H1 (cell line): Measurements from ENCODE around the gene TTC13. TPM values are rescaled to one million over a fixed set of nuclear protein-coding genes. Genes with fewer than 3 reads are reported as not detected.

Experiments used
- BACH1 ChIP-seq: IDR thresholded peaks from 2 replicates; pipeline ENCODE4 v1.6.1; 2012; ENCODE audit warnings: low read length, improper control_type of control experiment
- BRCA1 ChIP-seq: IDR thresholded peaks from 2 replicates; pipeline ENCODE4 v1.6.1; 2012; ENCODE audit warnings: low read depth, low read length, improper control_type of control experiment
- CBX8 ChIP-seq: fragments of 300-800, 300-1000 bp; sonication (generic); IDR thresholded peaks from 2 replicates; pipeline ENCODE4 v1.7.1; 2016; ENCODE audit warnings: low read depth, low read length, borderline replicate concordance
- FOSL1 ChIP-seq: IDR thresholded peaks from 2 replicates; pipeline ENCODE4 v1.6.1; 2011; ENCODE audit warnings: mild to moderate bottlenecking, low read depth, low read length, moderate library complexity; ENCODE audit not compliant: insufficient read depth
- JUN ChIP-seq: IDR thresholded peaks from 2 replicates; pipeline ENCODE4 v1.6.1; 2011; ENCODE audit warnings: low read depth, mild to moderate bottlenecking, improper control_type of control experiment, low read length
- KDM4A ChIP-seq: IDR thresholded peaks from one replicate; pipeline ENCODE4 v1.7.1; 2012; ENCODE audit warnings: low read depth, mild to moderate bottlenecking, moderate library complexity, low read length, inconsistent platforms; ENCODE audit not compliant: severe bottlenecking
- KDM5A ChIP-seq: fragments of 200-600 bp; IDR thresholded peaks from 2 replicates; pipeline ENCODE4 v1.7.1; 2012; ENCODE audit warnings: mild to moderate bottlenecking, low read length, inconsistent platforms, mixed read lengths
- POLR2AphosphoS5 ChIP-seq: IDR thresholded peaks from 2 replicates; pipeline ENCODE4 v1.6.1; 2011; ENCODE audit warnings: low read depth, low read length
- POU5F1 ChIP-seq: IDR thresholded peaks from 2 replicates; pipeline ENCODE4 v1.6.1; 2011; ENCODE audit warnings: low read depth, mild to moderate bottlenecking, low read length, moderate library complexity
- RFX5 ChIP-seq: IDR thresholded peaks from 2 replicates; pipeline ENCODE4 v1.6.1; 2011; ENCODE audit warnings: low read depth, low read length, improper control_type of control experiment, borderline replicate concordance
- RXRA ChIP-seq: IDR thresholded peaks from 2 replicates; pipeline ENCODE4 v1.6.1; 2011; ENCODE audit warnings: low read depth, mild to moderate bottlenecking, low read length, moderate library complexity; ENCODE audit not compliant: insufficient read depth
- SIN3A ChIP-seq, 2 experiments: IDR thresholded peaks in 1 of 2; conservative IDR thresholded peaks in 1 of 2; 2 replicates each; pipeline ENCODE4 v1.6.1; 2011 to 2012; ENCODE audit warnings: low read length in 2 of 2, improper control_type of control experiment in 1 of 2, low read depth in 1 of 2, mild to moderate bottlenecking in 1 of 2
- SIRT6 ChIP-seq: IDR thresholded peaks from one replicate; pipeline ENCODE4 v1.7.1; 2012; ENCODE audit warnings: low read length, inconsistent platforms
- SRF ChIP-seq: IDR thresholded peaks from 2 replicates; pipeline ENCODE4 v1.6.1; 2011; ENCODE audit warnings: mild to moderate bottlenecking, low read depth, low read length, moderate library complexity
- TCF12 ChIP-seq: IDR thresholded peaks from 2 replicates; pipeline ENCODE4 v1.6.1; 2011; ENCODE audit warnings: low read depth, mild to moderate bottlenecking, low read length
- polyA plus RNA-seq, 7 experiments: library from polyadenylated mRNA; depleted of rRNA in 3 of 7; stranded (reverse) in 5 of 7; unstranded in 2 of 7; fragments of >200 nt in 5 of 7; fragments of 200-250 nt in 2 of 7; gene quantifications; 1 replicate in 5 of 7; 2 replicates in 1 of 7; 4 replicates in 1 of 7; pipeline versions ENCODE4 v1.2.1 to v1.2.3, GENCODE V29; 2011 to 2013; ENCODE audit warnings: missing spikeins in 2 of 7, mixed read lengths in 2 of 7
- total RNA-seq: library from RNA; stranded (reverse); fragmentation: NEBNext Ultra II Directional; extraction: Animal tissue kit (Norgen Biotek cat#: 25700); gene quantifications from 2 replicates; pipeline ENCODE4 v1.2.1, GENCODE V29; 2021
- TF ChIP-seq, protein P1 (sequence below): IDR thresholded peaks from 2 replicates; pipeline ENCODE4 v1.6.1; 2012; ENCODE audit warnings: inconsistent platforms
- TF ChIP-seq, protein P2 (sequence below), 3 experiments: IDR thresholded peaks; 1 replicate in 2 of 3; 2 replicates in 1 of 3; pipeline versions ENCODE4 v1.5.1 to v1.6.1; 2011; ENCODE audit warnings: low read length in 3 of 3, mild to moderate bottlenecking in 3 of 3, inconsistent platforms in 2 of 3, low read depth in 1 of 3, moderate library complexity in 1 of 3; ENCODE audit not compliant: insufficient read depth in 1 of 3; ENCODE audit errors: control extremely low read depth in 1 of 3
- TF ChIP-seq, protein P3 (sequence below): IDR thresholded peaks from 2 replicates; pipeline ENCODE4 v1.6.1; 2012; ENCODE audit warnings: low read length, inconsistent platforms
- TF ChIP-seq, protein P4 (sequence below): IDR thresholded peaks from 2 replicates; pipeline ENCODE4 v1.6.1; 2011; ENCODE audit warnings: low read length, improper control_type of control experiment

The TTC13 gene
- total and polyA plus RNA-seq, 2 of the 8 experiments (the other 6 are each of a cell fraction or from before 2014, with no cell fraction given) = 3.1 to 7.1 TPM

DNA sequence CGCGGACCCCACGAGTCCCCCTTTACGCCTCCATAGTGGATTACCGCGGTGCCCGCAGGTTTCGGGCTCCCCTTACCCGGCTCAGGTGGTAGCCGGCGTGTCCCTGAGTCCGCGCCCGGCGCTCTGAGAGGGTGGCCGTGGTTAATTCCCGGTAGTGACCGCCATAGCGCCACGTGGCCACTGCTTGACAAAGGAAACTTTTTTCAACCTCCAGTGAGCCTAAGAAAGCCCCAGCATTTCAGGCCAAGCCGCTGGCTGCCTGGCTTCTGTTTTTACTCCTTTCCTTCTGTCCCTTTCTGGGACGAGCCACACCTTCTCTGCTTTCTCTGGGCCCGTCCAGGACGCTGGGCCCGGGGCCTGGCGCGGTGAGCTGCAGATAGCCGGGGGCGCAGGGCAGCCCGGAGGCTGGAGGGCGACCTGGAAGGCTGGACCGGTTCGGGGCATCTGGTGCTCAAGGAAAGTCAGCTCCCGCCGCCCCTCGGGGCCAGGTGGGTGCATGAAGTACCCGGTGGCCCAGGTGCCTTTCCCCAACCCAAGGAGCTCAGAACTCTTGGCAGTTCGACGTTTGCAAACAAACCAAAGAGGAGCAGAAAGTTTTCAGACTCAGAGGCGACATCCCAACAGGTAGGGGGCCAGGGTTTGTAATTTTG lies 109.8 kb downstream of the TTC13 start (continued):
- TF ChIP-seq POU5F1 (no peak), CBX8 (no peak), JUN (no peak), KDM5A (no peak), POLR2AphosphoS5 (peak; percentile 84), TCF12 (no peak), SIN3A (conservative IDR thresholded peaks at IDR 0.05 in 1 of 2, IDR thresholded peaks at IDR 0.05 in 1 of 2; ENCODE audit: low read depth in 1 of 2, low read length in 2 of 2) (no peak; a peak in 1 of 4 replicates), FOSL1 (no peak), BRCA1 (no peak), BACH1 (no peak), KDM4A (no peak), RXRA (no peak), SIRT6 (no peak), RFX5 (no peak), SRF (no peak)
- TF ChIP-seq, protein P1, sequence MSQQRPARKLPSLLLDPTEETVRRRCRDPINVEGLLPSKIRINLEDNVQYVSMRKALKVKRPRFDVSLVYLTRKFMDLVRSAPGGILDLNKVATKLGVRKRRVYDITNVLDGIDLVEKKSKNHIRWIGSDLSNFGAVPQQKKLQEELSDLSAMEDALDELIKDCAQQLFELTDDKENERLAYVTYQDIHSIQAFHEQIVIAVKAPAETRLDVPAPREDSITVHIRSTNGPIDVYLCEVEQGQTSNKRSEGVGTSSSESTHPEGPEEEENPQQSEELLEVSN = peak; percentile 77
- TF ChIP-seq, protein P2, sequence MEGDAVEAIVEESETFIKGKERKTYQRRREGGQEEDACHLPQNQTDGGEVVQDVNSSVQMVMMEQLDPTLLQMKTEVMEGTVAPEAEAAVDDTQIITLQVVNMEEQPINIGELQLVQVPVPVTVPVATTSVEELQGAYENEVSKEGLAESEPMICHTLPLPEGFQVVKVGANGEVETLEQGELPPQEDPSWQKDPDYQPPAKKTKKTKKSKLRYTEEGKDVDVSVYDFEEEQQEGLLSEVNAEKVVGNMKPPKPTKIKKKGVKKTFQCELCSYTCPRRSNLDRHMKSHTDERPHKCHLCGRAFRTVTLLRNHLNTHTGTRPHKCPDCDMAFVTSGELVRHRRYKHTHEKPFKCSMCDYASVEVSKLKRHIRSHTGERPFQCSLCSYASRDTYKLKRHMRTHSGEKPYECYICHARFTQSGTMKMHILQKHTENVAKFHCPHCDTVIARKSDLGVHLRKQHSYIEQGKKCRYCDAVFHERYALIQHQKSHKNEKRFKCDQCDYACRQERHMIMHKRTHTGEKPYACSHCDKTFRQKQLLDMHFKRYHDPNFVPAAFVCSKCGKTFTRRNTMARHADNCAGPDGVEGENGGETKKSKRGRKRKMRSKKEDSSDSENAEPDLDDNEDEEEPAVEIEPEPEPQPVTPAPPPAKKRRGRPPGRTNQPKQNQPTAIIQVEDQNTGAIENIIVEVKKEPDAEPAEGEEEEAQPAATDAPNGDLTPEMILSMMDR (IDR thresholded peaks at IDR 0.05; ENCODE audit: control extremely low read depth in 1 of 3, insufficient read depth in 1 of 3, low read depth in 1 of 3, low read length in 3 of 3) = no peak
- TF ChIP-seq, protein P3, sequence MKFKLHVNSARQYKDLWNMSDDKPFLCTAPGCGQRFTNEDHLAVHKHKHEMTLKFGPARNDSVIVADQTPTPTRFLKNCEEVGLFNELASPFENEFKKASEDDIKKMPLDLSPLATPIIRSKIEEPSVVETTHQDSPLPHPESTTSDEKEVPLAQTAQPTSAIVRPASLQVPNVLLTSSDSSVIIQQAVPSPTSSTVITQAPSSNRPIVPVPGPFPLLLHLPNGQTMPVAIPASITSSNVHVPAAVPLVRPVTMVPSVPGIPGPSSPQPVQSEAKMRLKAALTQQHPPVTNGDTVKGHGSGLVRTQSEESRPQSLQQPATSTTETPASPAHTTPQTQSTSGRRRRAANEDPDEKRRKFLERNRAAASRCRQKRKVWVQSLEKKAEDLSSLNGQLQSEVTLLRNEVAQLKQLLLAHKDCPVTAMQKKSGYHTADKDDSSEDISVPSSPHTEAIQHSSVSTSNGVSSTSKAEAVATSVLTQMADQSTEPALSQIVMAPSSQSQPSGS = no peak
- TF ChIP-seq, protein P4, sequence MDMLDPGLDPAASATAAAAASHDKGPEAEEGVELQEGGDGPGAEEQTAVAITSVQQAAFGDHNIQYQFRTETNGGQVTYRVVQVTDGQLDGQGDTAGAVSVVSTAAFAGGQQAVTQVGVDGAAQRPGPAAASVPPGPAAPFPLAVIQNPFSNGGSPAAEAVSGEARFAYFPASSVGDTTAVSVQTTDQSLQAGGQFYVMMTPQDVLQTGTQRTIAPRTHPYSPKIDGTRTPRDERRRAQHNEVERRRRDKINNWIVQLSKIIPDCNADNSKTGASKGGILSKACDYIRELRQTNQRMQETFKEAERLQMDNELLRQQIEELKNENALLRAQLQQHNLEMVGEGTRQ = peak; percentile 34; the same call in 1 of the 2 replicates
